Measurements from ENCODE around the gene DGKB. TPM values are rescaled to one million over a fixed set of nuclear protein-coding genes. Genes with fewer than 3 reads are reported as not detected.
A peak's percentile ranks its signal among the peaks of the same experiment; 100 is the strongest.

The DGKB gene
- total RNA-seq, 1 experiment from 2014 or later = not detected

- H3K36me3 Mint-ChIP-seq (ENCODE audit: insufficient read depth, unreplicated experiment) = no peaks in the 10 kb centered on the region
- peaks cover 8% of the 10 kb centered on the region for H3K9me3 Mint-ChIP-seq (ENCODE audit: unreplicated experiment)
- POLR2A ChIA-PET = no interaction called here
- H3K27ac Mint-ChIP-seq (ENCODE audit: low read depth, unreplicated experiment) = no peak overlapping the region
- H3K27me3 Mint-ChIP-seq (ENCODE audit: insufficient read depth, unreplicated experiment) = no peaks in the 10 kb centered on the region
- intact Hi-C loops (cut with micrococcal nuclease) = no loop called here
- TF ChIP-seq CTCF (IDR thresholded peaks at IDR 0.05; ENCODE audit: unreplicated experiment) = no peak
- no peak overlapping the region for H3K4me3 Mint-ChIP-seq (ENCODE audit: unreplicated experiment)
- CTCF ChIA-PET = interaction anchor here (0.6 to 1.7 kb wide), 2 partner anchors 9 to 14 kb away, joined by 3 to 4 read pairs; no protein-coding TSS in a partner anchor
- H3K4me1 Mint-ChIP-seq (ENCODE audit: insufficient read depth, unreplicated experiment) = peaks cover 20% of the 10 kb centered on the region
- no TSS peak for BruUV-seq (replicated peaks)
- DNase-seq (ENCODE audit: unreplicated experiment) = peak; percentile 61
Measured at GRCh38 chr7:14377646-14378266, 524.8 kb downstream of the DGKB start.

DNA sequence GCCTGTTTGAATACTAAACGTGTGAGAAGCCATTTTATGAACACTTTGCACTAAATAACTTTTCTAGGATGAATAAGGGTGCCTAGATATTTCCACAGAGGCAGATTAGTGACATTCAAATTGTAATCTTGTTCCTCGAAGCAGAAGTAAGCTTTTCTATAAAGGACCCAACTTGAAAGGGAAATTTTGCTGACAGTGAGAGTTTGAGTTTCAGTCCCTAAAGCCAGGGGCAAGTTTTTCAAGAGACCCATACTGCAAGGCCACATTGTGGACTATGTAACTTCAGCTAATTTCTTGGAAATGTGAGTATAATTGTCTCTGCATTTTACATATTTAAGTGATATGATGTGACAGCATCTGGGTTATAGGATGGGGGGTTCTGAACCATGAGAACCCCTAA, 525.8 kb downstream of the DGKB start:
- Mint-ChIP-seq H3K4me3 (ENCODE audit: unreplicated experiment) (no peak overlapping the region), H3K27ac (ENCODE audit: low read depth, unreplicated experiment) (no peak overlapping the region), H3K4me1 (ENCODE audit: insufficient read depth, unreplicated experiment) (peaks cover 16% of the 10 kb centered on the region), H3K36me3 (ENCODE audit: insufficient read depth, unreplicated experiment) (no peaks in the 10 kb centered on the region), H3K9me3 (ENCODE audit: unreplicated experiment) (peaks cover 8% of the 10 kb centered on the region), H3K27me3 (ENCODE audit: insufficient read depth, unreplicated experiment) (no peaks in the 10 kb centered on the region)
- BruUV-seq (replicated peaks) = no TSS peak
- intact Hi-C loops (cut with micrococcal nuclease) = no loop called here
- CTCF ChIA-PET = interaction anchor here (0.6 to 1.7 kb wide), 2 partner anchors 13 to 85 kb away, joined by 3 read pairs; no protein-coding TSS in a partner anchor
- no peak for TF ChIP-seq CTCF (IDR thresholded peaks at IDR 0.05; ENCODE audit: unreplicated experiment)
- DNase-seq (ENCODE audit: unreplicated experiment) = no peak
- POLR2A ChIA-PET = interaction anchor here (0.7 kb wide), 1 partner anchor 202 kb away, joined by 3 read pairs; no protein-coding TSS in a partner anchor

GRCh38 chr7:14375998-14376397, 526.6 kb downstream of the DGKB start:
- Mint-ChIP-seq H3K27ac (ENCODE audit: low read depth, unreplicated experiment) (no peak overlapping the region), H3K27me3 (ENCODE audit: insufficient read depth, unreplicated experiment) (no peaks in the 10 kb centered on the region), H3K36me3 (ENCODE audit: insufficient read depth, unreplicated experiment) (no peaks in the 10 kb centered on the region), H3K9me3 (ENCODE audit: unreplicated experiment) (peaks cover 8% of the 10 kb centered on the region), H3K4me3 (ENCODE audit: unreplicated experiment) (no peak overlapping the region), H3K4me1 (ENCODE audit: insufficient read depth, unreplicated experiment) (peaks cover 9% of the 10 kb centered on the region)
- ChIA-PET CTCF (interaction anchor here (1.7 kb wide), 1 partner anchor 13 kb away, joined by 3 read pairs; no protein-coding TSS in a partner anchor), POLR2A (no interaction called here)
- DNase-seq (ENCODE audit: unreplicated experiment) = no peak
- intact Hi-C loops (cut with micrococcal nuclease) = no loop called here
- BruUV-seq (replicated peaks) = no TSS peak
- no peak for TF ChIP-seq CTCF (IDR thresholded peaks at IDR 0.05; ENCODE audit: unreplicated experiment)

DNA sequence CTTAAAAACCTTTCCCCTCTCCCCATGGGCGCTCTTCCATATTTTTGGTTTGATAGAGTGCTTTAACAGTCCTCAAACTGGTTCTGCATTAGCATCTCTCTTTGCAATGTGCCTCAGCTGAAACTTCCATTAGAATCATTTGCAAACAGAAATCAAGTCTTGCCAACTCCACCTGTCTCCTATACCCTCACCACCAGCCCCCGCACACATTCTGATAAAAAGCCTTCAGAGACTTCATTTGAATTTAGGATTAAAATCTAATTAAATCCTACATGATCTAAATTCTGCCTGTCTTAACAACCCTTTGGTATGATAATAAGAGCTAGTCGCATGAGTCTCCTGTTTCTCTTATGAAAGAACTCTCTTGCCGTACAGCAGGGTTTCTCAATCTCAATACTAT, 528.2 kb downstream of the DGKB start:
- Mint-ChIP-seq H3K4me3 (ENCODE audit: unreplicated experiment) (no peak overlapping the region), H3K27me3 (ENCODE audit: insufficient read depth, unreplicated experiment) (no peaks in the 10 kb centered on the region), H3K9me3 (ENCODE audit: unreplicated experiment) (peaks cover 8% of the 10 kb centered on the region), H3K36me3 (ENCODE audit: insufficient read depth, unreplicated experiment) (no peaks in the 10 kb centered on the region), H3K4me1 (ENCODE audit: insufficient read depth, unreplicated experiment) (peaks cover 6% of the 10 kb centered on the region), H3K27ac (ENCODE audit: low read depth, unreplicated experiment) (no peak overlapping the region)
- POLR2A ChIA-PET = no interaction called here
- TF ChIP-seq CTCF (IDR thresholded peaks at IDR 0.05; ENCODE audit: unreplicated experiment) = no peak
- DNase-seq (ENCODE audit: unreplicated experiment) = no peak
- intact Hi-C loops (cut with micrococcal nuclease) = no loop called here
- BruUV-seq (replicated peaks) = no TSS peak
- CTCF ChIA-PET = no interaction called here

Data from MCF 10A (cell line).